Activated T-cell treated with anti-CD3 and anti-CD28 coated beads, Interleukin-2, amount 50 U/mL, for 72 hours (primary cell): ENCODE data around the gene LDLRAD4. TPM values are rescaled to one million over a fixed set of nuclear protein-coding genes. Genes with fewer than 3 reads are reported as not detected.

ENCODE experiments used
- ATAC-seq, 2 donors: fragments of 150-1000 bp; cut with Tn5 transposase; replicated peaks in 1 of 2; 2 replicates each; pipeline ENCODE4 v1.10.0; 2021; ENCODE audit warnings: moderate library complexity in 2 of 2, mild to moderate bottlenecking in 1 of 2
- DNase-seq, 2 donors: peaks; one replicate each; pipeline ENCODE4 v3.0.0; 2021 to 2022; ENCODE audit warnings: mixed read lengths in 1 of 2
- H3K27ac Mint-ChIP-seq: one replicate; pipeline ENCODE4 v1.8.0; 2022; ENCODE audit warnings: mild to moderate bottlenecking, moderate library complexity, mixed read lengths
- H3K27me3 Mint-ChIP-seq: one replicate; pipeline ENCODE4 v1.8.0; 2022; ENCODE audit warnings: low read depth, mixed read lengths
- H3K36me3 Mint-ChIP-seq, 2 donors: one replicate each; pipeline ENCODE4 v1.8.0; 2022; ENCODE audit warnings: mixed read lengths in 2 of 2, mild to moderate bottlenecking in 1 of 2; ENCODE audit not compliant: insufficient read depth in 2 of 2
- H3K4me1 Mint-ChIP-seq: one replicate; pipeline ENCODE4 v1.8.0; 2022; ENCODE audit warnings: low read depth, mixed read lengths
- H3K4me3 Mint-ChIP-seq, 2 donors: one replicate each; pipeline ENCODE4 v1.8.0; 2022; ENCODE audit warnings: mild to moderate bottlenecking in 2 of 2, mixed read lengths in 2 of 2, moderate library complexity in 2 of 2
- H3K9me3 Mint-ChIP-seq, 2 donors: one replicate each; pipeline ENCODE4 v1.8.0; 2022; ENCODE audit warnings: mixed read lengths in 2 of 2
- total RNA-seq, 2 donors: library from RNA; stranded (reverse); gene quantifications; one replicate each; pipeline ENCODE4 v1.2.3, GENCODE V29; 2022

LDLRAD4 gene
- total RNA-seq, 2 donors from 2014 or later, result 46.0 to 47.2 TPM

GRCh38 chr18:13577091-13577697 lies 358.6 kb downstream of the LDLRAD4 start:
- peaks cover 0 to 3% of the 10 kb centered on the region in 2 donors for H3K36me3 Mint-ChIP-seq
- ATAC-seq, result peak; percentile 96
- no peaks in the 10 kb centered on the region for H3K9me3 Mint-ChIP-seq
- DNase-seq, result peak; percentile 61 to 71
- peaks cover 12% of the 10 kb centered on the region for H3K27me3 Mint-ChIP-seq
- peak overlapping the region; percentile 82 to 88 for H3K4me3 Mint-ChIP-seq
- H3K27ac Mint-ChIP-seq, result peak overlapping the region; percentile 79
- H3K4me1 Mint-ChIP-seq, result peaks cover 56% of the 10 kb centered on the region

GRCh38 chr18:13577781-13578180 lies 359.2 kb downstream of the LDLRAD4 start:
- H3K9me3 Mint-ChIP-seq, result no peaks in the 10 kb centered on the region
- H3K27me3 Mint-ChIP-seq, result peaks cover 12% of the 10 kb centered on the region
- peak overlapping the region; percentile 82 to 88 for H3K4me3 Mint-ChIP-seq
- H3K4me1 Mint-ChIP-seq, result peaks cover 51% of the 10 kb centered on the region
- H3K27ac Mint-ChIP-seq, result peak overlapping the region; percentile 79
- DNase-seq, result no peak
- H3K36me3 Mint-ChIP-seq, result peaks cover 0 to 3% of the 10 kb centered on the region in 2 donors
- ATAC-seq, result no peak

GRCh38 chr18:13578400-13578799 lies 359.8 kb downstream of the LDLRAD4 start:
- Mint-ChIP-seq H3K36me3 (peaks cover 0 to 3% of the 10 kb centered on the region in 2 donors), H3K4me3 (peak overlapping the region; percentile 38 to 82), H3K9me3 (no peaks in the 10 kb centered on the region), H3K27ac (peak overlapping the region; percentile 2), H3K27me3 (peaks cover 12% of the 10 kb centered on the region), H3K4me1 (peaks cover 51% of the 10 kb centered on the region)
- DNase-seq, result no peak
- no peak for ATAC-seq

DNA sequence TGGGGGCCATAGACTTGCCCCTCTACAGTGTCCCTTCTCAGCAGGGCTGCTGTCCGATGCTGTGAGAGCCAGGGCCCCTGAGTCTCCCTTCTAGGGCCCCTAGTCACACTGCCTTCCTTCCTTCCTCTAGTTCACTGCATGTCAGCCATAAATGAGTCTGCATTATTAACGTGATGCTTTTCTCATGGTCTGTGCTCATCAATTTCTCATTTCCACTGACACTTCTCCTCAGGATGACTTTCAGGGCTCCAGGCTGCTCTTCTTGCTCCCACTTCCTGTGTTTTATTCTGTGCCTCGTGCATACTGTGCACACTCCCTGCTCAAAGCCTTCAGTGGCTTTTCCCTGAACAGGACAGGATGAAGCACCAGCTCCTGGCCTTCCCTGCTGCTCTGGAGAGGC lies 361.3 kb downstream of the LDLRAD4 start:
- H3K4me3 Mint-ChIP-seq, result peak overlapping the region; percentile 10 to 22
- ATAC-seq, result no peak
- H3K27ac Mint-ChIP-seq, result no peak overlapping the region
- H3K9me3 Mint-ChIP-seq, result no peaks in the 10 kb centered on the region
- H3K4me1 Mint-ChIP-seq, result peaks cover 58% of the 10 kb centered on the region
- H3K36me3 Mint-ChIP-seq, result peaks cover 0 to 3% of the 10 kb centered on the region in 2 donors
- DNase-seq, result no peak
- peaks cover 12% of the 10 kb centered on the region for H3K27me3 Mint-ChIP-seq

DNA sequence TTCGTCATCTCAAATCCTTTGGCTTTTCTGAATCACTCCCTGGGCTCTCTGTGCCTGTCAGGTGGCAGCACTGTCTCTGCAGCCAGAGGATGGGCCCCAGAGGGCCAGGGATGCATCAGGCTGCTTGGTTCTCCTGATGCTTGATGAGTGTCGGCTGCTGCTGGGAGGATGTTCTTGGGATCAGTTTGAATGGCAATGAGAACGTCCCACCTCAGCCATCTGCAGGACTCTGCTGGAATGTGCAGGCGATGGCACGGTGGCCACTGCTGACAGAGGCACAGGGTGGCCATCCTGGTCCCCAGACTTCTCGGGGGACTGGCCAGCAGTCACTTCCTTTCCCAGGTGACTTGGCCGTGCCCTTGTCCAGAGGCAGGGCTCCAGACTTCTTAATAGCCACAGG lies 361.8 kb downstream of the LDLRAD4 start:
- peaks cover 0 to 3% of the 10 kb centered on the region in 2 donors for H3K36me3 Mint-ChIP-seq
- H3K27me3 Mint-ChIP-seq, result peaks cover 12% of the 10 kb centered on the region
- ATAC-seq (no peak), DNase-seq (no peak)
- H3K4me3 Mint-ChIP-seq, result peak overlapping the region in 1 of 2 donors; percentile 22
- H3K27ac Mint-ChIP-seq, result no peak overlapping the region
- H3K4me1 Mint-ChIP-seq, result peaks cover 62% of the 10 kb centered on the region
- no peaks in the 10 kb centered on the region for H3K9me3 Mint-ChIP-seq

- Mint-ChIP-seq H3K4me1 (peaks cover 63% of the 10 kb centered on the region), H3K27me3 (peaks cover 7% of the 10 kb centered on the region), H3K27ac (no peak overlapping the region), H3K36me3 (peaks cover 0 to 2% of the 10 kb centered on the region in 2 donors), H3K4me3 (no peak overlapping the region), H3K9me3 (no peaks in the 10 kb centered on the region)
- ATAC-seq, result no peak
- DNase-seq, result no peak
These were observed 362.4 kb downstream of the LDLRAD4 start for GRCh38 chr18:13580991-13581390.

GRCh38 chr18:13581496-13582177 lies 363.1 kb downstream of the LDLRAD4 start:
- Mint-ChIP-seq H3K27ac (no peak overlapping the region), H3K4me3 (no peak overlapping the region), H3K4me1 (peaks cover 63% of the 10 kb centered on the region), H3K9me3 (no peaks in the 10 kb centered on the region), H3K36me3 (peaks cover 0 to 2% of the 10 kb centered on the region in 2 donors), H3K27me3 (peaks cover under 1% of the 10 kb centered on the region)
- DNase-seq (no peak), ATAC-seq (no peak)

DNA sequence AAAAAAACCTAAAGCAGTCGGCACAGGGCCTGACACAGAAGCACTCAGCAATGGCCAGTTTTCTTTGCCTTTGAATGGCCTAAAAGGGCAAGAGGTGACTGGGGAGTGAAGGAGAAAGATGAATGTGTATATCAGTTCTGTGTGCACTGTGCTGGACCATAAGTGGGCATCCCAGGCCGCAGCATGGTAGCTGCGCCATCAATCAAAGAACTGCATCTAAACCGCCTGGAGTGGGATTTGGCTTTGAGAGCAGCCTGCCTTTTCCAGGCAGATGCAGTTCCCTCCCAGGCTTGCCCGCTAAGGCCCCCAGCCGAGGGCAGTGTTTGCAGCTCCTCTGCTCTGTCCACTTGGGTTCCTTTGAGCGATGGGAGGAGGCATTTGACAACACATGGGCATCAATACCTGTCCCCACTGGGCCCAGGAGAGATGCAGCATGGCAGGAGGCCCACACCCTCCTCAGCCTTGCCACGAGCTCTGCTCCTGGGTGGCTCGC lies 363.7 kb downstream of the LDLRAD4 start:
- H3K36me3 Mint-ChIP-seq, result peaks cover 0 to 2% of the 10 kb centered on the region in 2 donors
- peaks cover 63% of the 10 kb centered on the region for H3K4me1 Mint-ChIP-seq
- no peaks in the 10 kb centered on the region for H3K9me3 Mint-ChIP-seq

DNA sequence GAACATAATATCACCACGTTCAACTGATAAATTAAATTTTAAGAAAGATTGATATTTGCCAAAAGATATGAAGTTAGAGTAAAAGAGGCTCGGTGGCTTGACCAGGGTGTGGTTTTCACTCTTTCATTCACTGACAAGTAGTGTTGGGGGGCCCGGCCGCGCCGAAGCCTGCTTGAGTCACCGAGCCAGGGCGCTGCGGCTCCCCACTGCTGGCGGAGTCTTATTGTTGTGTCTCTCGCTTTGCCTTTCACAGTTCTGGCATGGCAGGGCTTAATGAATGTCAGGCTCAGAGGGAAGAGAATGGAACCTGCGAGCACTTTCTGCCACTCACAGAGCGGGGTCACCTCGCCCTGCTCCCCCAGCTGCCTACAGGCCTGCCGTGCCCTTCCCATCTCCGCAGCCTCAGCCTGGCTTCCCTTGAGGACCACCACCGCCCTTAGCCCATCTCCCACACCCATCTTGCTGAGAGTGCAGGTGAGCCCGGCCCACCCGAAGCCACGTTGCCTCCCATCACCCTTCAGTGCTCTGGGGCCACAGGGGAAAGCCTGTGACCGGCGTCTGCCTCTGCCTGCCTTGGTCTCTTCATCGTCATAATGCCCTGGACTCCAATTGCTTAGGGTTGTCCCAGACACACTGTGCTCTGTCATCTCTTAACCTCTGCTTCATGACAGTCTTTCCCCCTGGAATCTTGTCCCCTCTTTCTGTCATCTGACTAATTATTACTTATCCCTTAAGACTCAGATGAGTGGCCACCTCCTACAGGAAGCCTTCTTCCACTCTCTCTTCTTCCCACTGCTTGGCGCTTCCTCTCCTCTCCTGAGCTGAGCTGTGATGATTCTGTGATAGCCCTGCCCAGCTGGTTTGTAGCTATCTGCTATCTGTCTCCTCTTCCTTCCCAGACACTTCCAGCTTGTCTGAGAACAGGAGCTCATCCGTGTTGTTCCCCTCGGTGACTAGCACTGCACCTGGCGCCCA lies 365.3 kb downstream of the LDLRAD4 start:
- H3K36me3 Mint-ChIP-seq, result peaks cover 0 to 1% of the 10 kb centered on the region in 2 donors
- H3K27me3 Mint-ChIP-seq, result no peaks in the 10 kb centered on the region
- peaks cover 63% of the 10 kb centered on the region for H3K4me1 Mint-ChIP-seq
- ATAC-seq (no peak), DNase-seq (no peak)
- no peaks in the 10 kb centered on the region for H3K9me3 Mint-ChIP-seq
- no peak overlapping the region for H3K27ac Mint-ChIP-seq
- no peak overlapping the region for H3K4me3 Mint-ChIP-seq

More for the DNA sequence above, 363.7 kb downstream of the LDLRAD4 start:
- H3K27me3 Mint-ChIP-seq, result no peaks in the 10 kb centered on the region
- ATAC-seq, result no peak
- H3K27ac Mint-ChIP-seq, result no peak overlapping the region
- H3K4me3 Mint-ChIP-seq, result no peak overlapping the region
- no peak for DNase-seq

DNA sequence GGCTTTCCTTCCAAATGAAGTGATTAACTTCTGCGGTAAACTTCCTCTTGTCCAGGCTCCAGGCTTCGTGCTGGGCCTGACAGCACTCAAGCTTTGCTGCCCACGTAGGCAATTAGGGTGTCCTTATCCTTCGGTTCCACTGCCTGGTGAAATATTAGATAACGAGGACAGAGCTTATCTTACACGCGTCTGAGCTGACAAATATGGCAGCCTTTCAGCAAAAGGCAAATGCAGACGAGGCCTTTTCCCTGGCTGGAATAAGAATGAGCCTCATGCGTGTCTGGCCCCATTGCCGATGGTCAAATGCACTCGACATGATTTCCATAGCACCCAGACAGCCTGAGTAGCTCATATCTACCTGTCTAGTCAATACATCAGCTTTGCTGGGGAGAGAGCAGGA lies 366.3 kb downstream of the LDLRAD4 start:
- no peak overlapping the region for H3K4me3 Mint-ChIP-seq
- no peak overlapping the region for H3K27ac Mint-ChIP-seq
- DNase-seq, result no peak

DNA sequence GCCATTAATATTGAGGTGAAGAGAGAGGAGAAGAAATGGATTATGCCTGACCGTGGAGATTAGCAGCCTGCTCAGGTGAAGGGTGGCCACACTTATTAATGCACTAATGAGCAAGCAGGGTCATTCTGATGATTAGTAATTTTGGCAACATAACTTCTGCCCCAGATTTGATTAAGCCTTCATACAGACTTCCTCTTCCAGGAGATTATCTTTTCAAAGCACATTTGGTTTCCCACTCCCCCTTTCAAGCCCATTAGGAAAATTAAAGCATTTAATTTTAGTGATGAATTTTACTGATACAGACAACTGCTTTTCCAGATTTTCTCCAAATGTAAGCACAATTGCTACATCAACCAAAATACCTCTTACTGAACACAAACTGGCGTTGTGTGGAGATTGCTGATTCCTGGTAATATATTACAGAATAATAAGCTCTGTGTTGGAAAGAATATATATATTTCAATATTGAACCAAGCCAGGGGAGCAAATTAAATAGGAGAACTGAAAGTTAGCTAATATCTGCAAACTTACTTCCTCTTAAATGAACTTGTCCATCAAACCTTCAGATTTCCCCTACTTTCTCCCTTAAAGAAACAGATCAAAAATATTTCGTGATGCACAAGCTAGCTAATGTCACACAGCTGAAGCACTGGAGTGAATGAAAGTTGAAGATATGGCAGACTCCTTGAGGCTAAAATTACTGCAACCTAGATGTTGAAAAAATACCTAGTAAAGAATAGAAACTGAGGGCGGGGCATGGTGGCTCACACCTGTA lies 367.0 kb downstream of the LDLRAD4 start:
- DNase-seq (no peak), ATAC-seq (peak in 1 of 2 donors; percentile 5)
- Mint-ChIP-seq H3K27ac (no peak overlapping the region), H3K4me3 (peak overlapping the region in 1 of 2 donors; percentile 77), H3K9me3 (peaks cover 0 to 2% of the 10 kb centered on the region in 2 donors), H3K36me3 (peaks cover 3 to 4% of the 10 kb centered on the region in 2 donors), H3K4me1 (peaks cover 63% of the 10 kb centered on the region), H3K27me3 (no peaks in the 10 kb centered on the region)

More for the DNA sequence above, 366.3 kb downstream of the LDLRAD4 start:
- Mint-ChIP-seq H3K36me3 (peaks cover under 1 to 3% of the 10 kb centered on the region in 2 donors), H3K9me3 (no peaks in the 10 kb centered on the region), H3K27me3 (no peaks in the 10 kb centered on the region), H3K4me1 (peaks cover 63% of the 10 kb centered on the region)
- no peak for ATAC-seq

DNA sequence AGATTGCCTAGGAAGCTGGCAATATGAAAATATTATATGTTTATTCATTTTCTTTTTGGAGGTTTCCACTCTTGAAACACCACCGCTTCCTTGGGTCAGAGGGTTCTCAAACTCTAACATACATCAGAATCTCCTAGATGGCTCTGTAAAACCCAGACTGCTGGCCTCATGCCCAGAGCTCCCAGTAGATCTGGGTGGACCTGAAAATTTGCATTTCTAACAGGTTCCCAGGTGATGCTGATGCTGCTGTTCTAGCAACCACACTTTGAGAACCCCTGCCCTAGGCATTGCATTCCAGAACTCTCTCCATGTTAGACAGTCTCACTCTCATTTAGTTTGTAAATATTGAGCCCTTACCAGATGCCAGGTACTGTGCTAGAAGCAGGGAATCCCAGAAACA lies 368.4 kb downstream of the LDLRAD4 start:
- Mint-ChIP-seq H3K27ac (no peak overlapping the region), H3K27me3 (no peaks in the 10 kb centered on the region), H3K36me3 (peaks cover 3 to 4% of the 10 kb centered on the region in 2 donors), H3K4me3 (peak overlapping the region; percentile 75 to 77), H3K4me1 (peaks cover 77% of the 10 kb centered on the region), H3K9me3 (peaks cover 0 to 2% of the 10 kb centered on the region in 2 donors)
- DNase-seq, result no peak
- ATAC-seq, result no peak
